WTC11 (cell line): ENCODE results near the gene CRYBB2. TPM values are rescaled to one million over a fixed set of nuclear protein-coding genes. Genes with fewer than 3 reads are reported as not detected.
"Not testable (repeated sequence)": the region's sequence is repeated elsewhere in the genome, so short reads cannot be mapped to it uniquely, and the experiment has no call there.

ENCODE experiments used
- ATAC-seq: fragments of 200-7000 bp; cut with Tn5 transposase; 2 replicates; pipeline ENCODE4 v1.10.0; 2021; ENCODE audit warnings: mild to moderate bottlenecking, moderate library complexity
- CTCF ChIA-PET: fragments of 300-600 bp; sonication (Branson Sonifier 250); formaldehyde crosslinking; loops from one replicate; lab custom pipeline; 2021; ENCODE audit warnings: antibody characterized with exemption; lab: Charles Lee
- POLR2A ChIA-PET: fragments of 350-600 bp; sonication (Branson Sonifier 250); formaldehyde crosslinking; loops from one replicate; lab custom pipeline; 2021; ENCODE audit warnings: antibody characterized with exemption; lab: Charles Lee
- DNase-seq: peaks from one replicate; pipeline ENCODE4 v3.0.0; 2021; ENCODE audit warnings: low spot score
- H3K27ac Mint-ChIP-seq: 2 replicates; pipeline ENCODE4 v1.8.0; 2021; ENCODE audit warnings: mixed read lengths
- H3K27me3 Mint-ChIP-seq: 2 replicates; pipeline ENCODE4 v1.8.0; 2021; ENCODE audit warnings: low read depth, mild to moderate bottlenecking, moderate library complexity, mixed read lengths
- H3K36me3 Mint-ChIP-seq: 2 replicates; pipeline ENCODE4 v1.8.0; 2021; ENCODE audit warnings: mixed read lengths
- H3K4me1 Mint-ChIP-seq: 2 replicates; pipeline ENCODE4 v1.8.0; 2022; ENCODE audit warnings: mixed read lengths
- H3K4me3 Mint-ChIP-seq: 2 replicates; pipeline ENCODE4 v1.8.0; 2021; ENCODE audit warnings: mild to moderate bottlenecking, moderate library complexity, mixed read lengths
- H3K9me3 Mint-ChIP-seq: 2 replicates; pipeline ENCODE4 v1.8.0; 2021; ENCODE audit warnings: mixed read lengths
- total RNA-seq: library from RNA; stranded (reverse); gene quantifications from 3 replicates; pipeline ENCODE4 v1.2.3, GENCODE V29; 2021

Gene CRYBB2
- total RNA-seq, 1 experiment from 2014 or later = 0.28 TPM

- H3K4me1 Mint-ChIP-seq, H3K27ac Mint-ChIP-seq, DNase-seq, POLR2A ChIA-PET, H3K36me3 Mint-ChIP-seq, ATAC-seq, H3K4me3 Mint-ChIP-seq, H3K27me3 Mint-ChIP-seq, CTCF ChIA-PET: not testable (repeated sequence)
- peaks cover 22% of the 10 kb centered on the region for H3K9me3 Mint-ChIP-seq
Measured at GRCh38 chr22:25270061-25270460, 50.6 kb downstream of the CRYBB2 start.

- not testable (repeated sequence) for ATAC-seq, H3K27ac Mint-ChIP-seq
Measured at GRCh38 chr22:25273231-25273630, 53.8 kb downstream of the CRYBB2 start.

GRCh38 chr22:25273928-25274327, 54.5 kb downstream of the CRYBB2 start:
- H3K4me1 Mint-ChIP-seq, ATAC-seq, DNase-seq, H3K27me3 Mint-ChIP-seq, CTCF ChIA-PET, H3K9me3 Mint-ChIP-seq, H3K36me3 Mint-ChIP-seq, H3K27ac Mint-ChIP-seq, H3K4me3 Mint-ChIP-seq: not testable (repeated sequence)
- POLR2A ChIA-PET = interaction anchor here (0.6 kb wide), 1 partner anchor 42 kb away, joined by 3 read pairs; no protein-coding TSS in a partner anchor

More at GRCh38 chr22:25273231-25273630, 53.8 kb downstream of the CRYBB2 start:
- H3K4me3 Mint-ChIP-seq, H3K9me3 Mint-ChIP-seq, H3K27me3 Mint-ChIP-seq, POLR2A ChIA-PET, DNase-seq, H3K36me3 Mint-ChIP-seq, CTCF ChIA-PET, H3K4me1 Mint-ChIP-seq: not testable (repeated sequence)

DNA sequence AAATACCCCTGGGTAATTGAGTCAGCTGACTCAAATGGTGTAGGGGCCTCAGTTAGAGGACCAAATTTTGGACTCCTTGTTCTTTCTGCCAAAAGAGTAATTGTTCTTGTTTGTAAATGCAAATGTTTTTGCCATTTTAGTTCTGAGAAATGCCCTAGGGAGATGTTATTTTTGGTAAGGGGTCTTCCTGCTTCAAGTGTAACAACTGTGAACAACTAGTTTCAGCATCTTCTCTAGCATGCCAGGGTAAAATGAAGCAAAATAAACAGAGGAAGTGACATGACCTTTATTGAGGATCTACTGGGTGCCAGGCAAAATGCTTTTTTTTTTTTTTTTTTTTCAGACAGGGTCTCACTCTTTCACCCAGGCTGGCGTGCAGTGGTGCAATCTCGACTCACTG, 60.7 kb downstream of the CRYBB2 start:
- H3K4me3 Mint-ChIP-seq, ATAC-seq, H3K36me3 Mint-ChIP-seq, H3K27ac Mint-ChIP-seq, CTCF ChIA-PET, POLR2A ChIA-PET, DNase-seq, H3K9me3 Mint-ChIP-seq: not testable (repeated sequence)
- Mint-ChIP-seq H3K27me3 (peaks cover 60% of the 10 kb centered on the region), H3K4me1 (peaks cover 10% of the 10 kb centered on the region)

Other genes starting within 250 kb of the CRYBB2 start
- 0.44 to 0.48 TPM in 2 of 3 replicates, not detected in the other for gene CRYBB3, start 19.8 kb upstream of the CRYBB2 start, total RNA-seq